ENCODE results near the gene TEN1. TPM values are rescaled to one million over a fixed set of nuclear protein-coding genes. Genes with fewer than 3 reads are reported as not detected.

TEN1 gene
- total and polyA plus RNA-seq, 2 donors (not counting 1 experiment from before 2014, with no cell fraction given): 9.4 to 10.3 TPM

GRCh38 chr17:75933808-75934207 is 45.2 kb upstream of the TEN1 start:
- no peaks in the 10 kb centered on the region for H3K9me3 ChIP-seq (ENCODE audit: control insufficient read depth, insufficient read depth, low read depth, low read length)
- H3K79me2 ChIP-seq (ENCODE audit: control insufficient read depth, insufficient read depth, low read length): no peaks in the 10 kb centered on the region
- TF ChIP-seq EZH2 (IDR thresholded peaks at IDR 0.05; ENCODE audit: low read length, missing control alignments) (no peak), CTCF (conservative IDR thresholded peaks at IDR 0.05 in 1 of 2, IDR thresholded peaks at IDR 0.05 in 1 of 2; ENCODE audit: low read depth in 1 of 2, low read length in 2 of 2) (no peak)
- no peak overlapping the region for H3K27ac ChIP-seq (ENCODE audit: insufficient read depth, low read length)
- H3K36me3 ChIP-seq (ENCODE audit: control insufficient read depth, insufficient read depth, low read length): no peaks in the 10 kb centered on the region
- H3K4me1 ChIP-seq (ENCODE audit: control insufficient read depth, extremely low read depth, insufficient read depth, low read length): no peaks in the 10 kb centered on the region
- no peaks in the 10 kb centered on the region for H3K27me3 ChIP-seq (ENCODE audit: control insufficient read depth, insufficient read depth, low read length)
- H3K9ac ChIP-seq (ENCODE audit: insufficient read depth, low read length): no peak overlapping the region
- H3K4me3 ChIP-seq (replicated peaks in 1 of 4; ENCODE audit: control extremely low read depth in 1 of 4, insufficient read depth in 1 of 4, low read depth in 3 of 4, low read length in 4 of 4): no peak overlapping the region
- no peak overlapping the region for H2AFZ ChIP-seq (ENCODE audit: low read length)
- DNase-seq (ENCODE audit: low read depth in 2 of 2): peak in 1 of 2 donors; percentile 55
- H4K20me1 ChIP-seq (ENCODE audit: control insufficient read depth, extremely low read depth, insufficient read depth, low read length): no peaks in the 10 kb centered on the region
- no peak overlapping the region for H3K4me2 ChIP-seq (ENCODE audit: extremely low read depth, insufficient read depth, low read length)

- Histone ChIP-seq H3K9ac (ENCODE audit: insufficient read depth, low read length) (no peak overlapping the region), H3K27me3 (ENCODE audit: control insufficient read depth, insufficient read depth, low read length) (no peaks in the 10 kb centered on the region), H3K4me3 (replicated peaks in 1 of 4; ENCODE audit: control extremely low read depth in 1 of 4, insufficient read depth in 1 of 4, low read depth in 3 of 4, low read length in 4 of 4) (no peak overlapping the region), H3K27ac (ENCODE audit: insufficient read depth, low read length) (no peak overlapping the region), H2AFZ (ENCODE audit: low read length) (no peak overlapping the region), H3K4me1 (ENCODE audit: control insufficient read depth, extremely low read depth, insufficient read depth, low read length) (no peaks in the 10 kb centered on the region), H3K4me2 (ENCODE audit: extremely low read depth, insufficient read depth, low read length) (no peak overlapping the region), H4K20me1 (ENCODE audit: control insufficient read depth, extremely low read depth, insufficient read depth, low read length) (no peaks in the 10 kb centered on the region), H3K36me3 (ENCODE audit: control insufficient read depth, insufficient read depth, low read length) (no peaks in the 10 kb centered on the region), H3K79me2 (ENCODE audit: control insufficient read depth, insufficient read depth, low read length) (no peaks in the 10 kb centered on the region), H3K9me3 (ENCODE audit: control insufficient read depth, insufficient read depth, low read depth, low read length) (no peaks in the 10 kb centered on the region)
- DNase-seq (ENCODE audit: low read depth in 2 of 2): no peak
- TF ChIP-seq CTCF (conservative IDR thresholded peaks at IDR 0.05 in 1 of 2, IDR thresholded peaks at IDR 0.05 in 1 of 2; ENCODE audit: low read depth in 1 of 2, low read length in 2 of 2) (no peak), EZH2 (IDR thresholded peaks at IDR 0.05; ENCODE audit: low read length, missing control alignments) (no peak)
Observed at GRCh38 chr17:75937652-75938051, 41.4 kb upstream of the TEN1 start.

GRCh38 chr17:75940727-75941441 is 38.2 kb upstream of the TEN1 start, which contains the start of gene FBF1:
Gene FBF1 (minus strand): TSS chr17:75941042. CDS start chr17:75938149, 2,893 bp downstream.
- H3K27ac ChIP-seq (ENCODE audit: insufficient read depth, low read length): peak within 1 kb of the TSS; percentile 54
- H3K9ac ChIP-seq (ENCODE audit: insufficient read depth, low read length): peak within 1 kb of the TSS; percentile 70
- H2AFZ ChIP-seq (ENCODE audit: low read length): peak within 1 kb of the TSS; percentile 67
- peak within 1 kb of the TSS; percentile 55 to 78 (median 65) for H3K4me3 ChIP-seq (replicated peaks in 1 of 4; ENCODE audit: control extremely low read depth in 1 of 4, insufficient read depth in 1 of 4, low read depth in 3 of 4, low read length in 4 of 4)
- DNase-seq (ENCODE audit: low read depth in 2 of 2): peak; percentile 91 to 93
- H4K20me1 ChIP-seq (ENCODE audit: control insufficient read depth, extremely low read depth, insufficient read depth, low read length): no peaks in the 10 kb centered on the region
- H3K4me1 ChIP-seq (ENCODE audit: control insufficient read depth, extremely low read depth, insufficient read depth, low read length): no peaks in the 10 kb centered on the region
- H3K9me3 ChIP-seq (ENCODE audit: control insufficient read depth, insufficient read depth, low read depth, low read length): no peaks in the 10 kb centered on the region
- peak within 1 kb of the TSS; percentile 86 for H3K4me2 ChIP-seq (ENCODE audit: extremely low read depth, insufficient read depth, low read length)
- no peaks in the 10 kb centered on the region for H3K36me3 ChIP-seq (ENCODE audit: control insufficient read depth, insufficient read depth, low read length)
- H3K79me2 ChIP-seq (ENCODE audit: control insufficient read depth, insufficient read depth, low read length): no peaks in the 10 kb centered on the region
- no peak for TF ChIP-seq CTCF (conservative IDR thresholded peaks at IDR 0.05 in 1 of 2, IDR thresholded peaks at IDR 0.05 in 1 of 2; ENCODE audit: low read depth in 1 of 2, low read length in 2 of 2)
- TF ChIP-seq EZH2 (IDR thresholded peaks at IDR 0.05; ENCODE audit: low read length, missing control alignments): no peak
- no peaks in the 10 kb centered on the region for H3K27me3 ChIP-seq (ENCODE audit: control insufficient read depth, insufficient read depth, low read length)
